ENCODE results near the gene NLRX1.
"Not testable (repeated sequence)": the region's sequence is repeated elsewhere in the genome, so short reads cannot be mapped to it uniquely, and the experiment has no call there.

The NLRX1 gene

GRCh38 chr11:119155733-119156492, 12.6 kb upstream of the NLRX1 start:
- DNase-seq: no peak

- no peak for DNase-seq
These were observed 12.0 kb upstream of the NLRX1 start for GRCh38 chr11:119156496-119156895.

- DNase-seq: no peak
These were observed 11.5 kb upstream of the NLRX1 start for GRCh38 chr11:119157063-119157462.

- no peak for DNase-seq
These were observed 10.1 kb upstream of the NLRX1 start for GRCh38 chr11:119158467-119158866.

GRCh38 chr11:119160151-119160550, 8.4 kb upstream of the NLRX1 start:
- no peak for DNase-seq

- DNase-seq: no peak
These were observed 6.7 kb upstream of the NLRX1 start for GRCh38 chr11:119161871-119162270.

- DNase-seq: no peak
These were observed 2.0 kb upstream of the NLRX1 start for GRCh38 chr11:119166368-119167076.

- DNase-seq: not testable (repeated sequence)
These were observed 1.5 kb upstream of the NLRX1 start for GRCh38 chr11:119167077-119167458.

GRCh38 chr11:119167933-119168332, 592 bp upstream of the NLRX1 start:
- DNase-seq: no peak

GRCh38 chr11:119169282-119169719, 776 bp downstream of the NLRX1 start:
- DNase-seq: peak in 1 of 4 experiments; percentile 34

- DNase-seq: no peak
These were observed 4.0 kb downstream of the NLRX1 start for GRCh38 chr11:119172513-119172912.

- DNase-seq: no peak
These were observed 4.9 kb downstream of the NLRX1 start for GRCh38 chr11:119173453-119173852.

- no peak for DNase-seq
These were observed 7.1 kb downstream of the NLRX1 start for GRCh38 chr11:119175493-119176077.

- DNase-seq: no peak
These were observed 9.7 kb downstream of the NLRX1 start for GRCh38 chr11:119178166-119178680.

GRCh38 chr11:119179342-119179741, 10.8 kb downstream of the NLRX1 start:
- no peak for DNase-seq

GRCh38 chr11:119179983-119180382, 11.5 kb downstream of the NLRX1 start:
- no peak for DNase-seq

GRCh38 chr11:119180729-119181676, 12.5 kb downstream of the NLRX1 start:
- DNase-seq: no peak

GRCh38 chr11:119181677-119182412, 13.3 kb downstream of the NLRX1 start:
- DNase-seq: no peak

GRCh38 chr11:119184399-119184798, 15.9 kb downstream of the NLRX1 start:
- not testable (repeated sequence) for DNase-seq

GRCh38 chr11:119185981-119186634, 17.6 kb downstream of the NLRX1 start:
- DNase-seq: no peak
